A673 (cell line): ENCODE results near the gene ULK4. TPM values are rescaled to one million over a fixed set of nuclear protein-coding genes. Genes with fewer than 3 reads are reported as not detected.
A peak's percentile ranks its signal among the peaks of the same experiment; 100 is the strongest.

ENCODE experiments used
- BruUV-seq: library from RNA; stranded (reverse); fragments of 400-500 nt; replicated peaks from 2 replicates; lab custom pipeline; 2021; lab: Mats Ljungman, UMichigan
- CTCF ChIA-PET: fragments of 300-600 bp; sonication (Branson Sonifier 250); formaldehyde crosslinking; loops from one replicate; lab custom pipeline; 2022; ENCODE audit warnings: antibody characterized with exemption; lab: Charles Lee
- POLR2A ChIA-PET: fragments of 300-600 bp; sonication (Branson Sonifier 250); formaldehyde crosslinking; loops from one replicate; lab custom pipeline; 2022; ENCODE audit warnings: antibody characterized with exemption; ENCODE audit not compliant: low non-redundant PET; lab: Charles Lee
- DNase-seq: peaks from one replicate; pipeline ENCODE4 v3.0.0-alpha.2; 2015; ENCODE audit warnings: low spot score
- H3K27ac ChIP-seq: fragments of 200-600 bp; sonication (generic); 2 replicates; pipeline ENCODE4 v1.5.1; 2016; ENCODE audit warnings: mixed run types, low read depth, mild to moderate bottlenecking, mixed read lengths, antibody characterized with exemption, low read length; ENCODE audit not compliant: poor library complexity, severe bottlenecking
- H3K27me3 ChIP-seq: fragments of 200-600 bp; sonication (generic); replicated peaks from 2 replicates; pipeline ENCODE4 v1.6.1; 2017; ENCODE audit warnings: mixed run types, low read depth, mild to moderate bottlenecking, mixed read lengths, antibody characterized with exemption, low read length; ENCODE audit not compliant: insufficient read depth, poor library complexity
- H3K36me3 ChIP-seq: fragments of 200-600 bp; sonication (generic); 2 replicates; pipeline ENCODE4 v1.6.1; 2016; ENCODE audit warnings: mixed run types, mild to moderate bottlenecking, mixed read lengths, antibody characterized with exemption, low read length; ENCODE audit not compliant: insufficient read depth, poor library complexity, severe bottlenecking
- H3K4me1 ChIP-seq: fragments of 200-600 bp; sonication (generic); 2 replicates; pipeline ENCODE4 v1.6.1; 2017; ENCODE audit warnings: mixed run types, mild to moderate bottlenecking, mixed read lengths, antibody characterized with exemption, low read length; ENCODE audit not compliant: insufficient read depth, poor library complexity, severe bottlenecking
- H3K4me3 ChIP-seq: fragments of 200-600 bp; sonication (generic); 2 replicates; pipeline ENCODE4 v1.5.1; 2016; ENCODE audit warnings: low read depth, mixed run types, mild to moderate bottlenecking, mixed read lengths, low read length; ENCODE audit not compliant: poor library complexity, severe bottlenecking
- H3K9me3 ChIP-seq: fragments of 200-600 bp; sonication (generic); 2 replicates; pipeline ENCODE4 v1.6.1; 2016; ENCODE audit warnings: mixed run types, low read depth, mild to moderate bottlenecking, mixed read lengths, antibody characterized with exemption, low read length; ENCODE audit not compliant: poor library complexity, severe bottlenecking
- EZH2 ChIP-seq: fragments of 200-600 bp; sonication (generic); IDR thresholded peaks from 2 replicates; pipeline ENCODE4 v1.6.1; 2017; ENCODE audit warnings: borderline replicate concordance, low read depth, mild to moderate bottlenecking, mixed read lengths, antibody characterized with exemption, low read length; ENCODE audit not compliant: poor library complexity, severe bottlenecking
- intact Hi-C: fragments of 100-400 bp; cut with micrococcal nuclease; formaldehyde crosslinking; loops from one replicate; pipeline ENCODE4 v1.10.0; 2022; ENCODE audit not compliant: unreplicated experiment
- total RNA-seq: library from RNA; stranded (reverse); gene quantifications from 2 replicates; pipeline ENCODE4 v1.2.3, GENCODE V29; 2021
- TF ChIP-seq, protein P1 (sequence below): fragments of 300-800, 200-600 bp; sonication (generic); conservative IDR thresholded peaks from 2 replicates; pipeline ENCODE4 v1.5.1; 2017; ENCODE audit warnings: low read depth, mild to moderate bottlenecking, antibody characterized with exemption, low read length, moderate library complexity, mixed read lengths

The ULK4 gene
- total RNA-seq, 1 experiment from 2014 or later: 7.4 TPM

GRCh38 chr3:41365973-41366372, 595.9 kb downstream of the ULK4 start:
- no TSS peak for BruUV-seq
- intact Hi-C loops: no loop called here
- Histone ChIP-seq H3K27me3 (no peaks in the 10 kb centered on the region), H3K36me3 (no peaks in the 10 kb centered on the region), H3K4me3 (no peak overlapping the region), H3K9me3 (no peaks in the 10 kb centered on the region), H3K27ac (no peak overlapping the region), H3K4me1 (no peaks in the 10 kb centered on the region)
- DNase-seq: no peak
- ChIA-PET POLR2A (no interaction called here), CTCF (no interaction called here)
- no peak for TF ChIP-seq EZH2
- TF ChIP-seq, protein P1, sequence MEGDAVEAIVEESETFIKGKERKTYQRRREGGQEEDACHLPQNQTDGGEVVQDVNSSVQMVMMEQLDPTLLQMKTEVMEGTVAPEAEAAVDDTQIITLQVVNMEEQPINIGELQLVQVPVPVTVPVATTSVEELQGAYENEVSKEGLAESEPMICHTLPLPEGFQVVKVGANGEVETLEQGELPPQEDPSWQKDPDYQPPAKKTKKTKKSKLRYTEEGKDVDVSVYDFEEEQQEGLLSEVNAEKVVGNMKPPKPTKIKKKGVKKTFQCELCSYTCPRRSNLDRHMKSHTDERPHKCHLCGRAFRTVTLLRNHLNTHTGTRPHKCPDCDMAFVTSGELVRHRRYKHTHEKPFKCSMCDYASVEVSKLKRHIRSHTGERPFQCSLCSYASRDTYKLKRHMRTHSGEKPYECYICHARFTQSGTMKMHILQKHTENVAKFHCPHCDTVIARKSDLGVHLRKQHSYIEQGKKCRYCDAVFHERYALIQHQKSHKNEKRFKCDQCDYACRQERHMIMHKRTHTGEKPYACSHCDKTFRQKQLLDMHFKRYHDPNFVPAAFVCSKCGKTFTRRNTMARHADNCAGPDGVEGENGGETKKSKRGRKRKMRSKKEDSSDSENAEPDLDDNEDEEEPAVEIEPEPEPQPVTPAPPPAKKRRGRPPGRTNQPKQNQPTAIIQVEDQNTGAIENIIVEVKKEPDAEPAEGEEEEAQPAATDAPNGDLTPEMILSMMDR: no peak

- Histone ChIP-seq H3K9me3 (no peaks in the 10 kb centered on the region), H3K4me3 (no peak overlapping the region), H3K4me1 (no peaks in the 10 kb centered on the region), H3K27me3 (no peaks in the 10 kb centered on the region), H3K36me3 (no peaks in the 10 kb centered on the region), H3K27ac (no peak overlapping the region)
- POLR2A ChIA-PET: no interaction called here
- CTCF ChIA-PET: no interaction called here
- DNase-seq: peak; percentile 2
- intact Hi-C loops: no loop called here
- BruUV-seq: no TSS peak
- no peak for TF ChIP-seq EZH2
- TF ChIP-seq, protein P1: no peak
Measured at GRCh38 chr3:41364736-41365135, 597.2 kb downstream of the ULK4 start.

DNA sequence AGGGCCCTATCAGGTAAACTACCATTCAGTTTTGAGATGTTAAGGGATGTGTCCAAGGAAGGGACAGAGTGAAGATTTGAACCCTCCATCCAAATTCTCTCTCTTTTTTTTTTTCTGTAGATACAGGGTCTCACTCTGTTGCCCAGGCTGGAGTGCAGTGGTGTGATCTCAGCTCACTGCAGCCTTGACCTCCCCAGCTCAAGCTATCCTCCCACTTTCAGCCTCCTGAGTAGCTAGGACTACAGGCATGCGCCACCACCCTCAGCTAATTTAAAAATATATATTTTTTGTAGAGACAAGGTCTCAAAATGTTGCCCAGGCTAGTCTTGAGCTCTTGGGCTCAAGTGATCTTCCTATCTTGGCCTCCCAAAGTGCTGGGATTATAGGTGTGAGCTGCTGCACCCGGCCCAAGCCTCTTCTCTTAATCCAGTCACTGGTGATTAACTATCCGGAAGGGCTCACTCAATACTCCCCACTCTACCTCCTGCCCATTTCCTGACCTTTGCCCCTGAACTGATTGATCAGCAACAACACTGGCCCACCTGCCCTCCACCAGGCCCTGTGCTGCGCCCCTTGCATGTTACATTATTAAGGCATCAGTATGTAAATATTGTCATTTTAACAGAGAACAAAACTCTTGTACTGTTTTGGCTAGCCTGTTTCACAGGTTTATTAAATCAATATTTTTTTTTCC, 597.9 kb downstream of the ULK4 start:
- BruUV-seq: no TSS peak
- Histone ChIP-seq H3K4me3 (no peak overlapping the region), H3K27ac (no peak overlapping the region), H3K4me1 (no peaks in the 10 kb centered on the region), H3K27me3 (no peaks in the 10 kb centered on the region), H3K9me3 (no peaks in the 10 kb centered on the region), H3K36me3 (no peaks in the 10 kb centered on the region)
- ChIA-PET POLR2A (no interaction called here), CTCF (no interaction called here)
- intact Hi-C loops: no loop called here
- no peak for TF ChIP-seq EZH2
- TF ChIP-seq, protein P1: no peak
- DNase-seq: no peak
